ENCODE results near the gene PTK6.

- TF ChIP-seq CTCF (IDR thresholded peaks at IDR 0.05) (no peak), POLR2AphosphoS5 (IDR thresholded peaks at IDR 0.05) (no peak), POLR2A (IDR thresholded peaks at IDR 0.05) (no peak)
These were observed 19.5 kb downstream of the PTK6 start for GRCh38 chr20:63517376-63518309.

Data from sigmoid colon (tissue), 4 donors.